K562 (cell line): ENCODE data around the gene TANC1. TPM values are rescaled to one million over a fixed set of nuclear protein-coding genes. Genes with fewer than 3 reads are reported as not detected.

Experiments used
- MGA ChIP-seq: fragments of 450-650 bp; IDR thresholded peaks from 2 replicates; pipeline ENCODE4 v1.6.1; 2016; ENCODE audit warnings: mild to moderate bottlenecking, moderate library complexity
- polyA plus RNA-seq, 8 experiments: library from polyadenylated mRNA; depleted of rRNA in 4 of 8; stranded (reverse) in 5 of 8; unstranded in 3 of 8; fragments of >200 nt; fragmentation: Nextera tagmentation in 2 of 8; fragmentation: Illumina TruSeq in 1 of 8; extraction: Ambion mirVana in 2 of 8; extraction: Trizol in 1 of 8; gene quantifications; 2 replicates each; pipeline versions ENCODE4 v1.2.1 to v1.2.3, GENCODE V29; 2011 to 2014; ENCODE audit warnings: inconsistent platforms in 1 of 8, missing spikeins in 1 of 8
- total RNA-seq, 7 experiments: library from RNA; depleted of rRNA in 6 of 7; stranded (reverse); fragments of >200 nt in 6 of 7; fragmentation: Illumina TruSeq in 2 of 7; extraction: Trizol in 2 of 7; gene quantifications; 2 replicates each; pipeline versions ENCODE4 v1.2.1 to v1.2.3, GENCODE V29; 2011 to 2021; ENCODE audit warnings: low replicate concordance in 1 of 7
- TF ChIP-seq, protein P1 (sequence below), 2 experiments: IDR thresholded peaks; 2 replicates each; pipeline ENCODE4 v1.6.1; 2012; ENCODE audit warnings: improper control_type of control experiment in 2 of 2, low read depth in 2 of 2, low read length in 2 of 2, borderline replicate concordance in 1 of 2

Gene TANC1
- total and polyA plus RNA-seq, 9 of the 15 experiments (the other 6 are each of a cell fraction or from before 2014, with no cell fraction given): under 0.01 to 0.20 (median 0.07) TPM; not detected in 1

GRCh38 chr2:159226059-159226461 lies 257.6 kb downstream of the TANC1 start (continued):
- TF ChIP-seq, protein P1, sequence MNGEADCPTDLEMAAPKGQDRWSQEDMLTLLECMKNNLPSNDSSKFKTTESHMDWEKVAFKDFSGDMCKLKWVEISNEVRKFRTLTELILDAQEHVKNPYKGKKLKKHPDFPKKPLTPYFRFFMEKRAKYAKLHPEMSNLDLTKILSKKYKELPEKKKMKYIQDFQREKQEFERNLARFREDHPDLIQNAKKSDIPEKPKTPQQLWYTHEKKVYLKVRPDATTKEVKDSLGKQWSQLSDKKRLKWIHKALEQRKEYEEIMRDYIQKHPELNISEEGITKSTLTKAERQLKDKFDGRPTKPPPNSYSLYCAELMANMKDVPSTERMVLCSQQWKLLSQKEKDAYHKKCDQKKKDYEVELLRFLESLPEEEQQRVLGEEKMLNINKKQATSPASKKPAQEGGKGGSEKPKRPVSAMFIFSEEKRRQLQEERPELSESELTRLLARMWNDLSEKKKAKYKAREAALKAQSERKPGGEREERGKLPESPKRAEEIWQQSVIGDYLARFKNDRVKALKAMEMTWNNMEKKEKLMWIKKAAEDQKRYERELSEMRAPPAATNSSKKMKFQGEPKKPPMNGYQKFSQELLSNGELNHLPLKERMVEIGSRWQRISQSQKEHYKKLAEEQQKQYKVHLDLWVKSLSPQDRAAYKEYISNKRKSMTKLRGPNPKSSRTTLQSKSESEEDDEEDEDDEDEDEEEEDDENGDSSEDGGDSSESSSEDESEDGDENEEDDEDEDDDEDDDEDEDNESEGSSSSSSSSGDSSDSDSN (IDR thresholded peaks at IDR 0.05; ENCODE audit: borderline replicate concordance in 1 of 2, low read depth in 2 of 2, low read length in 2 of 2): no peak
- TF ChIP-seq MGA: peak; percentile 27; the same call in 1 of the 2 replicates
- TF ChIP-seq, all 486 proteins: peak for 28
